HG03342 (cell line): ENCODE results near the gene CARD9.
A peak's percentile ranks its signal among the peaks of the same experiment; 100 is the strongest.

Experiments used
- ATAC-seq: cut with Tn5 transposase; IDR thresholded peaks from one replicate; pipeline ENCODE4 v1.9.1; 2021; ENCODE audit warnings: mild to moderate bottlenecking, moderate library complexity; ENCODE audit not compliant: unreplicated experiment

CARD9 gene

GRCh38 chr9:136402067-136402466 is 28.6 kb upstream of the CARD9 start:
- no peak for ATAC-seq

GRCh38 chr9:136401173-136401922 is 27.9 kb upstream of the CARD9 start:
- no peak for ATAC-seq

DNA sequence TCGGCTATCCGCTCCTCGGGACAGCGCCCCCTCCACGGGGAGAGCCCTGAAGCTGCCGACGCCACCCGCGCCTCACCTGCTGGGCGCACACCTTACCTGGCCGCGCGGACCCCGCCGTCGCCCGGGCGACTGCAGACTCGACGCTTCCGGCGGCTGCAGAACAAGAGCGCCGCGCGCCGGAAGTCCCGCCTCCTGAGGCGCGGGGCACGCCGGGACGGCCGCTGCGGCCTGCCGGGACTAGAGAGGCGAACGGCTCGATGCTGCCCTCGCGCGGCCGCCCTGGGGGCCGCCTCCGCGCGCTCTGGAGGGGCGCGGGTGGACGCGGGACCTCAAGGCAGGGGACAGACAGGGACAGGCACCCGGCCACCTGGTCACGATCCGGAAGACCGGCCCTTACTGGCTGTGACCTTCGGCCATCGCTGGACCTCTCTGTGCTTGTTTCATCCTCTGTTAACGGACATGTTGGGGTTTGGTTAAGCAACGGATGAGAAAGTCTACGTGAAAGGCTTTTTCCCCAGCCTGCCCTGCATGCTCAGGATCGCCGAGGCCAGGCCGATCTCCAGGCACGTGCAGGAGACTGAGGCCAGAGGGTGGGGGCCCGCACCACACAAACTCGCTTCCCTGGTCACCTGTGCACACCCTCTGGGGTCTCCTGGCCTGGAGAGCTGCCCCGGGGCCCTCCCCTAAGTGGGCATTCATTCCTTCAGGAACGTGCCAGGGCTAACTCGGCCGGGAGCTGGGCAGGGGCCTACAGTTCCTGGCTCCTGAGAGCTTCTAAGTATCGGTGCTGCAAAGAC is 26.8 kb upstream of the CARD9 start, which contains the start of gene SNAPC4:
SNAPC4 (minus strand) TSS at position 133 of the 797 bp plus-strand sequence. CDS start 1,742 bp downstream, outside the sequence.
- peak; percentile 70 for ATAC-seq

- ATAC-seq: no peak
These were observed 25.9 kb upstream of the CARD9 start for GRCh38 chr9:136399176-136400037.

DNA sequence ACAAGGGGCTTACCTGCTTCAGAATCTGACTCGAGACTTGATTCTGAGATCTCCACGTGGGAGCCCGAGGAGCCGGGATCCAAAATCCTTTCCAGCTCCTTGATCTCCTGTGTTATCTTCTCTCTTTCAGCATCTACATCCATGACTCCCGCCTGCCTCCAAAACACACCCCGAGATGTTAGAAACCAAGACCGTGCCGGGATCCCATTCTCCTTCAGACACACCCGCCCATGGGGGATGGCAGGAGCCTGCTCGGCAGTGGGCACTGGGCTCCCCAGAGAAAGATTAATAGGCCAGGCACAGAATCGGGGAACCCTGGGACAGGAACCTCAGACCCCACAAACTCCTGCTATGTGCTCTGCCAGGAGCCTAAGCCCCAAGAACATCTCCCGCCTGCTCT is 24.8 kb upstream of the CARD9 start:
- no peak for ATAC-seq

DNA sequence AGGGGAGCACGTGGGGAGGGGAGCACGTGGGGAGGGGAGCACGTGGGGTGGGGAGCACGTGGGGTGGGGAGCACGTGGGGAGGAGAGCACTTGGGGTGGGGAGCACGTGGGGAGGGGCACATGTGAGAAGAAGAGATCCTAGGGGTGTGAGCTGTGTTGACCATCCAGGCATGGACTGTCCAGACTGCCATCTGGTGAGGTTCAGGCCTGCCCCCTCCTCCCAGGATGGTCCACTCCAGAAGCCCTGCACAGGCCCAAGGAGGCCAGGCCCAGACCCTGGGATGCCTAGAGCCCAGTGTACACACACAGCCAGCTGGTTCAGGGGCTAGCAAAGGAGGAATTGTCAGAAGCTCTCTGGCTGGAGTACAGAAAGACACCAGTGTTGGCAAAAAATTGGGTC is 24.2 kb upstream of the CARD9 start:
- ATAC-seq: no peak

GRCh38 chr9:136396219-136396515 is 22.7 kb upstream of the CARD9 start:
- ATAC-seq: no peak

GRCh38 chr9:136395345-136396218 is 22.1 kb upstream of the CARD9 start:
- ATAC-seq: no peak

DNA sequence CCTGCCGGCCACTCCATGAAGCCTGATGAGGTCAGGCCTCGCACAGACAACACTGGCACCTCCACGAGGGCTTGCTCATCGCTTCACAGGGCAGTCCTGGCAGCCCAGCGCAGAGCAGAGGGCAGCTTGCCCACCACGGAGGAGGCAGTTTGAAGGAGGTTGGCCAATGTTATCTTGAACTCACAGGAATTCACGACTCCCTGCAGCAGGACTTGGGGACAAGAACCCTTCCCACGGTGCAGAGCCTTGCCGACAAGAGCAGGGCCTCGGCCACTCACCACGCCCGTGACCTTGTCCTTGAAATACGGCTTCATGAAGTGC is 21.5 kb upstream of the CARD9 start:
- no peak for ATAC-seq

GRCh38 chr9:136394312-136395019 is 21.0 kb upstream of the CARD9 start:
- ATAC-seq: no peak

DNA sequence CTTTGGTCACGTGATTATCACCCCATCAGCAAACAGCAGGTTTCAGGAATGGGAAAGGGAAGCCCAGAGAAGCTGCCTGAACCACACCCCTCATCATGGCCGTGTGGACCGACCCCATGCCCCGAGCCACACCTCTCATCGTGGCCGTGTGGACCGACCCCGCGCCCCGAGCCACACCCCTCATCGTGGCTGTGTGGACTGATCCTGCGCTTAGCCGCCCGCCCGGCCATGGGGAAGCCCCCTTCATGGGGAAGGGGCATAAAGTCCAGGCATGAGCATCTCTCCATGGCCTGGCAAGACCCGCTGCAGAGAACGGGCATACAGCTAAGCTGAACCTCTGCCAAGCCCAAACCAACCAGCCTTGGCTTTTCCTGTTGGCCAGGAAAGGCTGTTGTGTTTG is 20.1 kb upstream of the CARD9 start:
- ATAC-seq: no peak

- ATAC-seq: no peak
These were observed 19.3 kb upstream of the CARD9 start for GRCh38 chr9:136392538-136393449.

DNA sequence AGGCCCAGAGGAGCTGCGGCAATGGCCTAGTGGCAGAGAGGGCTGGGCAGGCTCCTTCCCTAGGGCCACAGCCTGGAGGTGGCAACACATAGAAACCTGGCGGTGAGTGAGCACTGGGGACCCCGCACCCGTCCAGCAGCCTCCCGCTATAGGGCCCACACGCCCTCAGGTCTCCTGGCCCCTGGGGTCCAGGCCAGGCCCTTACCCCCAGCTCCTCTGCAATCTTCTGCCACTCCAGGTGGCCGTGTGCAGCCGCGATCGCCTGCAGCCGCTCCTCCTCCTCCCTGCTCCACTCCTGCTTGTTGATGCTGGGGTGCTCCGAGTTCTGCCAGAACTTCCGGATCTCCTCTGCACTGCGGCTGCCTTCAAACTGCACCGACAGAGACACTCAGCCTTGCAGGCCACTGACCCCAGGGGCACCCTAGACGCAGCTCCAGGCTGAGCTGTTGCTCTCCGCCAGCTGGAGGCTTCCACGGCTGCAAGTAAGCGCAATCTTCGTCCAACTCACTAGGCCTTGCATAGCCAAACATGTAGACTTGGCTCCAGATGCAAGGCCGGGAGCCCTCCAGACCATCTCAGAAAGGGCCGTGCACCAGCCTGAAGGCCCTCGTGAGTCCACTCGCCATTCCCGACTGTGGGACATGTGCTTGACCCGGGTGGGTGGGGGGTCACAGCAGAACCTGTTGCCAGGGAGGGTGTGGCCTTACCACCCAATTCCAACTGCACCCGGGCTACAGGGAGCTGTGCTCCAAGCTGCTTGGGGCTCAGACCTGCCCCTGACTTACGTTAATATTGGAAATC is 18.5 kb upstream of the CARD9 start:
- ATAC-seq: no peak

- ATAC-seq: no peak
These were observed 15.9 kb upstream of the CARD9 start for GRCh38 chr9:136389396-136389795.

DNA sequence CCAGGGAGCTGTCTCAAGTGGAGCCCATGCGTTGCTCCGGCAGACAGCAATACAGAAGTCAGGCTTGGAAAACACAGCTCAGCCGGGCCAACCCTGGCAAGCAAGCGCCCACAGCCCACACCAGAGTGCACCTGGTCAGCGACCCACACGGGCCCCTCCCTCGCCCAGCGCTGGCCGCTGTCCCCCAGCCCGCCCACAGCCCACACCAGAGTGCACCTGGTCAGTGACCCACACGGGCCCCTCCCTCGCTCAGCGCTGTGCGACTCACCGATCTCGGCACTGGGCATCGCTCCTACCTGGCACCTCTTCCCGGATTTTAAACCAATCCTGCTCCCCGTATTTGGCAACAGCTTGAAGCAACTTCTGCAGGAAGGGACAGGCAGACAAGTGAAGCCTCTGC is 13.7 kb upstream of the CARD9 start:
- ATAC-seq: no peak

DNA sequence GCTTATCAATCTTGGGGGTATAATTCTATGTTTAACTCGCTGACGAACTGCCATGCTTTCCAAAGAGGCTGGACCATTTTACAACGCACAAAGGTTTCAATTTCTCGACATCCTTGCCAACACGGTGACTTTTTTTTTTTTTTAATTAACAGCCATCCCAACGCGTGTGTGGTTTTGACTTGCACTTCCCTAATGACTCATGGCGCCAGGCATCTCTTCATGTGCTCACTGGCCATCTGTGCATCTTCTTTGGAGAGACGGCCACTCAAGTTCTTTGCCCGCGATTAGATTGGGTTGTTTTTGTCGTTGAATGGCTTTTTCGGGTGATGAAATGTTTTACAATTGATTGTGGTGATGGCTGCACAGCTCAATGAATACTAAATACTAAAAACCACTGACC is 12.5 kb upstream of the CARD9 start:
- no peak for ATAC-seq

DNA sequence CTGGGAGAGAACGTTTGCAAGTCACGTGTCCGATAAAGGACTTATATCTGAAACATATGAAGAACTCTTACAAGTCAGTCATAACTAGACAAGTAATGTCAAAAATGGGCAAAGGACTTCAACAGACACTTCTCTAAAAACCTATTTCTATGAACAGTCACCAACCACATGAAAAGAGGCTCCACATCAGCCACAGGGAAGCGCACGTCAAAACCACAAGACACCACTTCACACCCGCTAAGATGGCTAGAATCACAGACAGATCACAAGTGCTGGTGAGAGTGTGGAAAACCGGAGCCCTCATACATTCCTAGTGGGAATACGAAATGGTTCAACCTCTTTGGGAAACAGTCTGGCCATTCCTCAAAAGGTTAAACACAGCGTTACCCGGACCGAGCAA is 11.5 kb upstream of the CARD9 start:
- ATAC-seq: no peak

- ATAC-seq: no peak
These were observed 10.0 kb upstream of the CARD9 start for GRCh38 chr9:136383436-136383835.
